Ammon's horn (tissue), 1 donor: ENCODE results near the gene NAV2.
"Not testable (repeated sequence)": the region's sequence is repeated elsewhere in the genome, so short reads cannot be mapped to it uniquely, and the experiment has no call there.

Experiments used
- DNase-seq: peaks from one replicate; pipeline ENCODE4 v3.0.0-alpha.2; 2016; ENCODE audit warnings: low spot score

NAV2 gene

GRCh38 chr11:20002312-20003216, 289.9 kb downstream of the NAV2 start:
- no peak for DNase-seq

GRCh38 chr11:20003351-20003750, 290.7 kb downstream of the NAV2 start:
- DNase-seq = no peak

DNA sequence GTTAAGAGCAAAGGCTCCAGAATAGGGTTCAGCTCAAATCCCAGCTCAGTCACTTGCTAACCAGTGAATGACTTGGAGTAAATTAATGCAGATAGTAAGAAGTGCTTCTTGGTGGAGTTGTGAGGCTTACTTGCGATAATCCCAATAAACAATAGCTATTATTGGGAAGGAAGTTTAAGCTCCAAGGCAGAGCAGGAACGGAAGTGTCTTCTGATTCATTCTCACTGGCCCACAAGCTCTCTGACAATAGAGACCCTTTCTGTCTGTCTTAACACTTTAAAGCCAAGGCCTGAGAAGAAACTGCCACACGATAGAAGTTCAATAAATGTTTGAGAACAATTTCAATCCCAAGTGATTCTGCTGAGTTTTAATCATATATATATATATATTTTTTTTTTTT, 292.2 kb downstream of the NAV2 start:
- no peak for DNase-seq

DNA sequence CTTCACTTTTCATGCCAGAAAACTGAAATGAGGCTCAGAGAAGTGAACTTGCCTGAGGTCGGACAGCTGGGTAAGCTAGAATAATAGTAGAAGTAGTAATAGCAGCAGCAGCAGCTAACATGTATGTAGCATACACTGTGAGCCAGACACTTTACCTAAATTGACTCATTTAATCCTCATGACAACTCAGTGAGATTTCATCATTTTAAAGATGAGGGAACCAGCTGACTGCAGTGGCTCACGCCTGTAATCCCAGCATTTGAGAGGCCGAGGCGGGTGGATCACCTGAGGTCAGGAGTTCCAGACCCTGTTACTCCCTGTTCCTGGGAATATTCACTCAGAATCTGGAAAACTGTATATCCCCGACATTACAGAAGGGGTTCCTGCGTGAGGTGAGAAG, 293.1 kb downstream of the NAV2 start:
- no peak for DNase-seq

DNA sequence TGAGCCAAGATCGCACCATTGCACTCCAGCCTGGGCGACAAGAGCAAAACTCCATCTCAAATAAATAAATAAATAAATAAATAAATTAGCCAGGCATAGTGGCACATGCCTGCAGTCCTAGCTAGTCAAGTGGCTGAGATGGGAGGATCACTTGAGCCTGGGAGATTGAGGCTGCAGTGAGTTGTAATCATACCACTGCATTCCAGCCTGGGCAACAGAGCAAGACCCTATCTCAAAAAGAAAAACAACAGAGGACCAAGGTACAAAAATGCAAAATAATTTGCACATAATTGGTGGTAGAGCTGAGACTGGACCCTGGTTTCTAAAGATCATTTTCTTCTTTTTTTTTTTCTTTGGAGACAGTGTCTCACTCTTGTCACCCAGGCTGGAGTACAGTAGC, 294.0 kb downstream of the NAV2 start:
- not testable (repeated sequence) for DNase-seq

DNA sequence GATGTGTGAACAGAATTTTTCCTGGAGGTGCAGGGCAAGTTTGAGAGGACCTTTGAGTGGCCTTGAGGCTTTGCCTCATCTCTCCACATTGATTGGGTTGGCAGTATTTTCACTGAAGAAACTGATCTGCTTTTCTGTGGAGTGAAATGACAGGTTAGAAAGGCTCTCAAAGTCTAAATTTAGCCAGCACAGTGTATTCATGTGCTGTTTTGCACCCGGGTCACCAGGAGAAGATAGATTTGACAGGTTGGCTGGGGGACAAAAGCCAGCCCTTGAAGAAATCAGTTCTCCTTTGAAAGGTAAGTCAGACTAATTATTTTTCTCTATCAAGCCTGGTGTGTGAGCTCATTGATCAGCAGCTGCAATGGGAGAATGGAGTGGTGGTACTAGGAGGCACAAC, 294.7 kb downstream of the NAV2 start:
- DNase-seq = no peak

- no peak for DNase-seq
Measured at GRCh38 chr11:20008190-20008870, 295.7 kb downstream of the NAV2 start.

DNA sequence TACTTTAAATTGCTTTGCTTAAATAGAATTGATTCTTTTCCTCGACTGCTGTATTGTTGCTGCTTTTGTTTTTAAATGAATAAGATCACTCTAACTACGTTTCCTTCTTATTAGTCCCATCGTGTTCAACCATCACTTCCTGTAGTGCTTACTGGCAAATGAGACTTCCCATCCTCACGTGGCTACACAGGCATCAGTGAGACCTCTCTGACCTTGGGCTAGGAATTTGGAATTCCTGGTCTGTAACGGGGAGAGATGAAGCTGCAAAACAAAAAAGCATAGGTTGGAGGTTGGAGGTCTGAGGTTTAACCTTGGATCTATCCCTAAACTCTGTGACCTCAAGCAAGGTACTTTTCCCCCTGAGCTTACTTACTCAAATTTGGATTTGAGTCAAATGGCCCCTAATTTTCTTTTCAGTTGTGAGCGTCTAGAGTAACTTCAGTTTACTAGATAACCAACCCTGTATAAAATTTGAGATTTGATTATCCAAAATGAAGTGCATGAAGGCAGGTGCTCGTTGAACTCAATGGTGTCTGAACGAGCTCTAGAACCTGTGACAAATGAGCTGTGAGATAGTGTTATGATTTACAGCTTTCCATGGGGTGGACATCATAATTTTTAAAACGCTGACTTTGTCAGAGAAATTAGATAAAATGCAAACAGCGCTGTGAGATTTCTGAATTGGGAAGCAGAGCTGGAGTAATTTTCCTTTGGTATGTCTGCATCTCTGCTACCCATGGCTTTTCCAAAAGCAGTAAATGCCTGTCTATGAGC, 296.4 kb downstream of the NAV2 start:
- DNase-seq = no peak

DNA sequence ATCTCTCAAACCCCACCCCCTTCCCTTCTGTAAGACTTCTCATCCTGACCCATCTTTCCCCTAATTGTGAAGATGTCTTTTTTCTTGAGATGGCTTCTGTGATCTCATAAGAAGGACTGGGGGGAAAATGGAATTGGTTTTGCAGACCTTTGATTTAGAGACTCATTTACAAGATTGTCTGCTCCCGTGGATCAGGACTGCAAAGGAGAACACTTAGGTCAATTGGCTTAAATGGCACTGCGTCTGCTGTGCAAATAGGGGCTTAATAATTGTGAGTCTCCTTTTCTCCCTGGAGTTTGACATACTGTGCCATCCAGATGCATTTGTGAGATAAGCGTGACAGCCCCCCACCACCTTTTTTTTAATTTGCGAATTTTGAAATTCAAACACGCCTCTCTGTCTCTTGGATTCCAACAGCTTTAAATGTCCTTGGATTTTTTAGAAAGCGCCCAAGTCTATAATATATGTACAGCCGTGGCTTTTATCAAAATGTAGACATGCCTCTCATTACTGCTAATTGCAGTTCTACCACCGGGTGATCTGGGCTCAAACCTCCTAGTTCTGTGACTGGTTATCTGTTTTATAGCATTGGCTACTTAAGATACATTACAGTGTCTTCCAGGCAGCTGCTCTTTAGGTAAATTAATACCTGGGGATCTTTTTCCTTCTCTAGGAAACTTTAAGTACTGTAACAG, 297.7 kb downstream of the NAV2 start:
- DNase-seq = no peak

DNA sequence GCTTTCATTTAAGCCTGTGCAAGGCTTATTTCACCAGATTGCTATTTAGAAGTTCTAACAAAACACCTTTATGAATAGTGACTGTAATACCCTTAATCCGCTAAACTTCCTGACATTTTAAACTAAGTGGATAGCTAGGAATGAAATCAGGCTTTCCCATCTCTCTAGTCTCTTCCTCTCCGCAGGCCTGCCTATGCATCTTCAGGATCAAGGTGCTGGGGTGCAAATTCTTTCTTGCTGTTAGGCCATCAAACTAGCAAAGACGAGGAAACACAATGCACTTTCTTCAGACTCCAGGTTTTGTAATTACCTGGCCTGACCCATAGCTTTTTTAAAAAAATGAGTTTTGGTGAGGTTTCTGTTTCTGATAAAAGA, 298.2 kb downstream of the NAV2 start:
- DNase-seq = no peak

DNA sequence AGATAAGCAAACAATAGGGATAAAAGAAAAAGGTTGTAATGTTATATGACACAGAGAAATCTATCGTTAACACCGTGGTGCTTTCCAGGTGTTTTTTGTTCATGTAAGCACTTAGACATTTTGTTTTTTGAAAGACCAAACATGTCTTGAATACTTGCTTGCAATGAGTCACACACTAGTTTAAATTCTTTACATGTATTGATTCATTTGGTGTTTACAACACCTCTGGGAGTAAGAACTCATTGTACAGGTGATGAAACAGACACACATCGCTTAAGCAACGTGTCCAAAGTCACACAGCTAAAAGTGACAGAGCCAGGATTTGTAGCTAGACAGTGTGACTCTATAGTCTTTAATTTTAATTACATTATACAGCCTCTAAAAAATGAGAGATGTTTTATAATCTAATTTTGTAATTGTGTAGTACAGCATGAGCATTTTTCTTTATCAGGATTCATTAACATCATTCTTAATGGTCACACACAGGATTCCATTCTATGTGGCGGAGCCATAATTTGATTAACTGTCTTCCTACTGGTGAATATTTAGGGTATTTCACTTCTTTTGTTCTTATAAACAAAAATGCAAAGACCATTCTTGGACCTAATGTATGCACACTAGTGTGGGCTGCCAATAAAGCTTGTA, 298.8 kb downstream of the NAV2 start:
- no peak for DNase-seq

DNA sequence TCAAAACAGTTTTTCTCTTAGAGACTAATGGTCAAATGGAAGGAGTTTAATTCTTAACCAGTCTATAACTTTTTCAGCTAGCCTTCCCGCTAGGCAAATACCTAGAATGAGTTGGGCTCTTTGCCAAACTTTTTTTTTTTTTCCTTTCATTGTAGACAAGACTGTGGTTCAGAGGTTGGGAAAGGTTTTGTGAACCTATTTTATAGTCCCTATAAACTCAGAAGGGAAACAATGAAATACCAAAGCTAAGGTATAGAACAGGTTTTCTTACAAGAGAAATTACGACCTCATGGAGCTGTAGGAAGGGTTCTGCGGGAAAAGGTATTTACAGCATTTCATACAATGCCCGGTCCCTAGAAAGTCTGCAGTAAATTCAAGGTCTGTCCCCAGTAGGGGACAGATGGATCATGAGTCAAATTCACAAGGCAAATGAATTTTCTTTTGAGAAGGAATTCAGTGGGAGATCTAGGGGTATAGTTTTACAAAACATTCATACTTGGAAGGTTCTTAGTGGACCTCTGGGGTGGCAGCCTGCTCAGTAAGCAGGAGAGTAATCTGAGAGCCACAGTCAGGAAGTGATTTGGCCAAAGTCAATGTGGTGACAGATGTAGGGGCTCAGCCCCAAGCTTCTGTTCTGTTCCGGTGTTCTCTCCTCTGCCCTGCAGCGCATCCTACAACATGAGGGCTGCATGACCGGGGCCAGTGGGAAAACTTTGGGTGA, 300.9 kb downstream of the NAV2 start:
- no peak for DNase-seq

GRCh38 chr11:20014067-20014402, 301.4 kb downstream of the NAV2 start:
- DNase-seq = no peak

- no peak for DNase-seq
Measured at GRCh38 chr11:20015101-20015500, 302.5 kb downstream of the NAV2 start.

DNA sequence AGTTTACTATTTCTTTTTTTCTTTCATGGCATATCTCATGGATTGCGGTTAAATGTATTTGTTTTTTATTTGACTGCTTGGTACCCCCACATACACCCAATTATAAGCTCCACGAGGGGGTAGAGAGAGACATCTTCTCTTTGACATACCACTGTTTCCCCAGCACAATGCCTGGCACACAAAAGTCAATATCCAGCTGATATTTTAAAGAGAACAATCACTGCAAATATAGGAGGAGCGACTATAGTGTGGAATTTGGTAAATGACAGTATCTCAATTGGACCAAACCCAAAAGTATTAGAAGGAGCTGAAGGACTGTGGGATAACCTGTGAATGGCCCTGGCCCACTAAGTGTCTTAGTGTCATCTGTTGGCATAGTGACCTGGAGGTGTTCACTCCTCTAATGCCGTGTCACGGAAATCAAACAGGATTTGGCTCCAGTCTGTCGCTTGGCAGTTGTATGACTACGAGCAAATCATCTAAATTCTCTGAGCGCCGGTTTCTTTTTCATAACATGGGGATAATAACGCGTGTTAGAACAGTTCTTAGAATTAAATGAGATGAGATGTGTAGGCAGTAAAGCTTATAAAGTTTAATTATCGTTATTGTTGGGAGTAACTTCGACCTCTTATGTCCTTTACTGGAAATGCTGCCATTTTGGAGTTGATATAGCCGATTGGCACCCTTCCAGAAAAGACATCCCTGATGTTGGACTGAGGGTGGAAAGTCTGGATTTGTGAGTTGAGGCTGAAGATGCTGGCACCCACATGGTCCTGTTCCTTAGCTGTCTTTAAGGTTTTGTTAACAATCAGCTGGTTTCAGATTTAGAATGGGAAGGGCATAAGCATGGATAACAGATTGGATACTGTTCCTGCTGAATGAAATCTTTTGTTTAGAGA, 303.1 kb downstream of the NAV2 start:
- no peak for DNase-seq

- no peak for DNase-seq
Measured at GRCh38 chr11:20016526-20016925, 303.9 kb downstream of the NAV2 start.

GRCh38 chr11:20017320-20017719, 304.7 kb downstream of the NAV2 start:
- DNase-seq = no peak

GRCh38 chr11:20020198-20020597, 307.6 kb downstream of the NAV2 start:
- no peak for DNase-seq

DNA sequence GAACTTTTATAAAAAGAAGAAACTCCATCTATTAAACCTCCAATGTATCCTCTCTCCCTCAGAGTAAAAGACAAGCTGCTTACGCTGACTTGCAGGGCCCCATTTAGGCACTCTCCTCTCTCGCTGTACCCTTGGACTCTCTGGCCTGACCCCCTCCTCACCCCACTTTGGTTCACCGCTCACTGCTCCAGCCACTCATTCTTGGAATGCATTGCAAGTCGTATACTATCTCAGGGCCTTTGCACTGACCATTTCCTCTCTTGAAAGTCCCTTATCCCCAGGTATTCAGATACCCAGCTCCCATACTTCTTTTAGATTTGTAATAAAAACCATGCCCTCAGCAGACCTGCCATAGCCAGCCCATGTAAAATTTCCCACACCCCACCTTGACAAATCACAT, 308.1 kb downstream of the NAV2 start:
- no peak for DNase-seq

GRCh38 chr11:20021212-20021611, 308.6 kb downstream of the NAV2 start:
- DNase-seq = no peak
